ENCODE measurements around the gene PIK3R6. TPM values are rescaled to one million over a fixed set of nuclear protein-coding genes. Genes with fewer than 3 reads are reported as not detected.

The PIK3R6 gene
- total and polyA plus RNA-seq, 10 of the 15 experiments (the other 5 are each of a cell fraction or from before 2014, with no cell fraction given): 6.7 to 146 (median 68.2) TPM

DNA sequence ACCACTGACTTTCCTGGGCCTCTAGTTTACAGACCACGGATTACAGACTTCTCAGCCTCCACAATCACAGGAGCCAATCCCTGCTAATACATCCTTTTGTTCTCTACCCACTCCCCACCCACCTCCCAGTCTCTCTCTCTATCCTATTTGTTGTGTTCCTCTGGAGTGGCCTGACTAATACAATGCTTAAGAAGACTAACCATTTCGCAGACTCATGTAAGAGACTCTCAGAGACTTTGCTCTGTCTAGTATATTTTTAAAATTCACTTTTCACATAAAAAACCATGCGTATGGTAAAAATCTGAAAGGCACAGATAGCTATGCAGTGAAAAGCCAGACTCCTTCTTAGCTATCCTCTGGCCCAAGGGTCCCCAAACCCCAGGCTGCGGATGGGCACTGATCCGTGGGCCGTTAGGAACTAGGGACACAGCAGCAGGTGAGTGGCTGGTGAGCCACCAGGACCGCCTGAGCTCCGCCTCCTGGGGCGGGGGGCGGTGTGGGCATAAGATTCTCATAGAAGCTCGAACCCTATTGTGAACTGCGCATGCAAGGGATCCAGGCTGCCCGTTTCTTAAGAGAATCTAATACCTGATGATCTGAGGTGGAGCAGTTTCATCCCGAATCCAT is 7.6 kb downstream of the PIK3R6 start:
- Histone ChIP-seq H3K4me1 (ENCODE audit: control insufficient read depth, insufficient read depth, low read length) (peaks cover 46% of the 10 kb centered on the region), H4K20me1 (ENCODE audit: control insufficient read depth, insufficient read depth) (no peaks in the 10 kb centered on the region), H3K36me3 (ENCODE audit: control insufficient read depth in 2 of 2, insufficient read depth in 2 of 2, low read length in 1 of 2) (peaks cover 4 to 18% of the 10 kb centered on the region in 2 experiments; a peak in 3 of 4 replicates), H3K9ac (ENCODE audit: control insufficient read depth, insufficient read depth, low read length) (peak overlapping the region; percentile 78), H3K4me2 (ENCODE audit: control insufficient read depth, insufficient read depth) (peak overlapping the region; percentile 61), H3K9me3 (replicated peaks; ENCODE audit: control insufficient read depth, insufficient read depth, low read length) (no peaks in the 10 kb centered on the region; the same call in 2 of the 3 replicates), H3K79me2 (ENCODE audit: control insufficient read depth, insufficient read depth, low read length) (peaks cover 76% of the 10 kb centered on the region), H2AFZ (ENCODE audit: control insufficient read depth, low read depth, low read length) (no peak overlapping the region), H3K4me3 (peak overlapping the region; percentile 52), H3K27me3 (replicated peaks in 1 of 2; ENCODE audit: control insufficient read depth in 2 of 2, insufficient read depth in 2 of 2, low read length in 1 of 2) (no peaks in the 10 kb centered on the region), H3K27ac (ENCODE audit: control insufficient read depth, insufficient read depth) (peak overlapping the region; percentile 99)
- BruUV-seq (replicated peaks): TSS peak; percentile 87
- CTCF ChIA-PET: interaction anchor here (1.0 to 3.5 kb wide), 6 partner anchors 12 to 449 kb away, joined by 3 to 28 read pairs (median 4); no protein-coding TSS in a partner anchor
- ATAC-seq: no peak
- SMC1A ChIA-PET (ENCODE audit: uncharacterized antibody, unreplicated experiment): interaction anchor here (0.6 to 5.1 kb wide), 10 partner anchors 9 to 104 kb away, joined by 3 to 52 read pairs (median 4); partner anchors contain the start of gene PIK3R6
- in situ Hi-C loops (cut with MboI): loop anchor here (5.0 kb wide), 1 partner anchor 97 kb away; no protein-coding TSS in a partner anchor
- no peak for DNase-seq (ENCODE audit: low read depth, low spot score)
- FAIRE-seq: no peak
- POLR2A ChIA-PET: interaction anchor here (1.1 to 6.2 kb wide), 6 partner anchors 9 to 103 kb away, joined by 3 to 74 read pairs (median 20); partner anchors contain the start of gene PIK3R6
- intact Hi-C loops (cut with micrococcal nuclease; ENCODE audit: unreplicated experiment): loop anchor here (2.0 to 5.0 kb wide), 2 partner anchors 53 to 97 kb away; no protein-coding TSS in a partner anchor
- RAD21 ChIA-PET (ENCODE audit: unreplicated experiment): interaction anchor here (0.7 to 2.1 kb wide), 10 partner anchors 7 to 105 kb away, joined by 3 to 12 read pairs (median 6); partner anchors contain the start of gene PIK3R6
- WGBS (ENCODE audit: insufficient coverage, insufficient replicate concordance, low lambda C conversion rate, missing lambda C conversion rate): 86% methylated on average over 11 of the region's 14 CpGs
- no peak for TF ChIP-seq NRF1 (conservative IDR thresholded peaks at IDR 0.05; ENCODE audit: low read depth, low read length)
- TF ChIP-seq YBX1 (IDR thresholded peaks at IDR 0.05): no peak
- no peak for TF ChIP-seq NFIC (IDR thresholded peaks at IDR 0.05; ENCODE audit: low read depth, low read length)
- TF ChIP-seq KAT2A (conservative IDR thresholded peaks at IDR 0.05; ENCODE audit: control insufficient read depth, low read depth, low read length): no peak
- 0 out of 2 replicates have a peak, but pooled peaks have one; percentile 2 for TF ChIP-seq NBN (IDR thresholded peaks at IDR 0.05)
- no peak for TF ChIP-seq ETV6 (conservative IDR thresholded peaks at IDR 0.05 in 1 of 2, IDR thresholded peaks at IDR 0.05 in 1 of 2; ENCODE audit: borderline replicate concordance in 1 of 2, low read depth in 1 of 2)
- no peak for TF ChIP-seq STAT1 (conservative IDR thresholded peaks at IDR 0.05)
- TF ChIP-seq, protein P1, sequence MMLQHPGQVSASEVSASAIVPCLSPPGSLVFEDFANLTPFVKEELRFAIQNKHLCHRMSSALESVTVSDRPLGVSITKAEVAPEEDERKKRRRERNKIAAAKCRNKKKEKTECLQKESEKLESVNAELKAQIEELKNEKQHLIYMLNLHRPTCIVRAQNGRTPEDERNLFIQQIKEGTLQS (IDR thresholded peaks at IDR 0.05; ENCODE audit: borderline replicate concordance, extremely low read depth, low read depth, low read length): no peak
- TF ChIP-seq, protein P2, sequence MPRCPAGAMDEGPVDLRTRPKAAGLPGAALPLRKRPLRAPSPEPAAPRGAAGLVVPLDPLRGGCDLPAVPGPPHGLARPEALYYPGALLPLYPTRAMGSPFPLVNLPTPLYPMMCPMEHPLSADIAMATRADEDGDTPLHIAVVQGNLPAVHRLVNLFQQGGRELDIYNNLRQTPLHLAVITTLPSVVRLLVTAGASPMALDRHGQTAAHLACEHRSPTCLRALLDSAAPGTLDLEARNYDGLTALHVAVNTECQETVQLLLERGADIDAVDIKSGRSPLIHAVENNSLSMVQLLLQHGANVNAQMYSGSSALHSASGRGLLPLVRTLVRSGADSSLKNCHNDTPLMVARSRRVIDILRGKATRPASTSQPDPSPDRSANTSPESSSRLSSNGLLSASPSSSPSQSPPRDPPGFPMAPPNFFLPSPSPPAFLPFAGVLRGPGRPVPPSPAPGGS (IDR thresholded peaks at IDR 0.05; ENCODE audit: borderline replicate concordance, insufficient read depth, low read depth, low read length, poor library complexity, severe bottlenecking): no peak
- TF ChIP-seq RFX5 (IDR thresholded peaks at IDR 0.05; ENCODE audit: low read depth, low read length): no peak
- TF ChIP-seq TARDBP (IDR thresholded peaks at IDR 0.05; ENCODE audit: borderline replicate concordance): no peak
- TF ChIP-seq IKZF1 (conservative IDR thresholded peaks at IDR 0.05): 0 out of 2 replicates have a peak, but pooled peaks have one; percentile 2
- no peak for TF ChIP-seq ZNF274 (IDR thresholded peaks at IDR 0.05; ENCODE audit: insufficient read depth, insufficient read length)
- no peak for TF ChIP-seq SREBF1 (IDR thresholded peaks at IDR 0.05; ENCODE audit: low read length)
- TF ChIP-seq, protein P3, sequence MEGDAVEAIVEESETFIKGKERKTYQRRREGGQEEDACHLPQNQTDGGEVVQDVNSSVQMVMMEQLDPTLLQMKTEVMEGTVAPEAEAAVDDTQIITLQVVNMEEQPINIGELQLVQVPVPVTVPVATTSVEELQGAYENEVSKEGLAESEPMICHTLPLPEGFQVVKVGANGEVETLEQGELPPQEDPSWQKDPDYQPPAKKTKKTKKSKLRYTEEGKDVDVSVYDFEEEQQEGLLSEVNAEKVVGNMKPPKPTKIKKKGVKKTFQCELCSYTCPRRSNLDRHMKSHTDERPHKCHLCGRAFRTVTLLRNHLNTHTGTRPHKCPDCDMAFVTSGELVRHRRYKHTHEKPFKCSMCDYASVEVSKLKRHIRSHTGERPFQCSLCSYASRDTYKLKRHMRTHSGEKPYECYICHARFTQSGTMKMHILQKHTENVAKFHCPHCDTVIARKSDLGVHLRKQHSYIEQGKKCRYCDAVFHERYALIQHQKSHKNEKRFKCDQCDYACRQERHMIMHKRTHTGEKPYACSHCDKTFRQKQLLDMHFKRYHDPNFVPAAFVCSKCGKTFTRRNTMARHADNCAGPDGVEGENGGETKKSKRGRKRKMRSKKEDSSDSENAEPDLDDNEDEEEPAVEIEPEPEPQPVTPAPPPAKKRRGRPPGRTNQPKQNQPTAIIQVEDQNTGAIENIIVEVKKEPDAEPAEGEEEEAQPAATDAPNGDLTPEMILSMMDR (IDR thresholded peaks at IDR 0.05 in 2 of 3, conservative IDR thresholded peaks at IDR 0.05 in 1 of 3; ENCODE audit: control insufficient read depth in 2 of 3, extremely low read depth in 1 of 3, insufficient read depth in 1 of 3, low read depth in 3 of 3, low read length in 3 of 3): no peak
- no peak for TF ChIP-seq FOS (IDR thresholded peaks at IDR 0.05; ENCODE audit: borderline replicate concordance, extremely low read depth, insufficient read length)
- TF ChIP-seq NFXL1 (IDR thresholded peaks at IDR 0.05; ENCODE audit: borderline replicate concordance): no peak
- TF ChIP-seq ZNF217 (IDR thresholded peaks at IDR 0.05): no peak

Measured in GM12878 (cell line).